Daoy (cell line): ENCODE measurements around the gene YLPM1. TPM values are rescaled to one million over a fixed set of nuclear protein-coding genes. Genes with fewer than 3 reads are reported as not detected.

ENCODE experiments used
- DNase-seq: peaks from one replicate; pipeline ENCODE4 v3.0.0-alpha.2; 2015; ENCODE audit warnings: low read depth
- total RNA-seq: library from RNA; depleted of rRNA; stranded (reverse); fragments of >200 nt; shearing (Covaris generic); gene quantifications from 2 replicates; pipeline ENCODE4 v1.2.3, GENCODE V29; 2014

YLPM1 gene
- total RNA-seq, 1 experiment from 2014 or later, result 23.8 TPM

DNA sequence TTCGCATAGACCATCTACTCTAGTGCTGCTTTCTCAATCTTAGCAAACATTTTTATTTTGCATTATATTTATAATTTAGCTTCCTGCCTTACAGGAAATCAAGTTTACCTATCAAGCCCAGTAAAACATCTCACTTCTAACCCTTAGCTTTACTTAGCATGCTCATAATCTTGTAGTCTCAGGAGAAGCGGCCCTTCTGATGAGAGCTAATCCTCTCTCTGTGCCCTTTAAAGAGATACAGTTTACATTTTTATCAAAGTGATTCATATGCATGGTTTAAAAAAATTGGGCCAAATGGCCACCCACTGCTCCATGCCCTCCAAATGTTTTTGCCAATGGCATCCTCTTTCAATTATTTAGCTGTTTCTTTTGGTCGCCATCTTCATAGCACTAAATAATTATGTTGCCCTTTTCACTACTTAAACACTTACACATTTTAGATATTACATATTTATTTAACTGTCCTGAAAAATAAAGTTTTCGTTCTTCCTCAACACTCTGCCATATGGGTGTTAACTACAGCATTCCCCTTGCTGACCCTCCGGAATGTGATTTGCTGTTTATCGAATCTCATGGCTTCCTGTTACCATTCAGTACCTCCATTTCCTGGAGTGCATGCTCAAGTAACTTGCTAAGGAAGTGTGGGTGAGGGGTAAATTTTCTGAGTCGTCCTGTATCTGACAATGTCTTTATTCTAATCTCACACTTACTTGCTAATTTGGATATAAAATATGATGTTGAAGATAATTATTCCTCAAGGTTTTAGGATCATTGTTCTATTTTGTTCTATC lies 29.3 kb downstream of the YLPM1 start:
- peak; percentile 11 for DNase-seq

- no peak for DNase-seq
Measured at GRCh38 chr14:74793506-74794155, 30.5 kb downstream of the YLPM1 start.

DNA sequence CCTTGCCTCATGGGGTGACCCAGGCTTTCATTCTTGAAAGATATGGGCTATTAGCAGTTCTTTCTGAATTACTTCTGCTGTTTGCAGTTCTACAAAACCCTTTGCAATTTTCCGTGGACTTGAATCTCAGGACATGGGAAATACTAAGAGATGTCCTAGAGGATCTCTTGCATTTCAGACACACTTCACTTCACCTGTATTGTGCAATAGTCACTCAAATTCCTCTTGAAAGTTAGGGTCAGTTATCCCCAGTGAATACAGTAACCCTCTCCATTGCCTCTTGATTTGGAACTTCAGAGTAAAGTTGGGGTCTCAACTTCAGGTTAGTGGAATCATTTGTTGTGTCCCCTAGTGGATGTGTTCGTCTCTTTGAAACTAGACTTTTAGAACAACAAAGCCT lies 31.8 kb downstream of the YLPM1 start:
- DNase-seq, result no peak

- DNase-seq, result no peak
Measured at GRCh38 chr14:74799765-74800164, 36.6 kb downstream of the YLPM1 start.

GRCh38 chr14:74800780-74801179 lies 37.7 kb downstream of the YLPM1 start:
- no peak for DNase-seq

- no peak for DNase-seq
Measured at GRCh38 chr14:74801396-74801795, 38.3 kb downstream of the YLPM1 start.

GRCh38 chr14:74804219-74804825 lies 41.2 kb downstream of the YLPM1 start:
- DNase-seq, result peak; percentile 10

DNA sequence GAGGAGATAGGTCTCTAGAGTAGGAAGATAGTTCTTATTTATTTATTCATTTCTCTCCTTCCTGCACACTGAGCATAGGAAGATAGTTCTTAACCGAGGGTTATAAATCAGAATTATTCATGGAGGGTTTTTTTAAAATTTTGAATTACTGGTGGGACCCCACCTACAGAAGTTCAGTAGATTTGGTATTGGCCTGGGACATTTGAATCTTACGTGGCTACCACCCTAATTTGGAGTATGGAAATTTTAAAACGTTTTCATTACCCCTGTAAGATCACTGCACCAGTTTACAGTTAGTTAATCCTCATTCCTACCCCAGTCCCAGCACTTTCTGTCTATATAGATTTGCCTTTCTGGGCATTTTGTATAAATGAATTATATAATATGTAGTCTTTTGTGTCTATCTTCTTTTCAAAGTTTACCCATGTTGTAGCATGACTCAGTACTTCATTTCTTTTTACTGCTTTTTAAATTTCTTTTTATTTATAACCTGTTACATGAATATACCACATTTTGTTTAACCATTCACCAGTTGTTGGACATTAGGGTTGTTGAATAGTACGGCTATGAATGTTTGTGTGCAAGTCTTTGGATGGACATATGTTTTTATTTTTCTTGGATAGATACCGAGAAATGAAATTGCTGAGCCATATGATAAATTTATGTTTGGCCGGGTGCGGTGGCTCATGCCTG lies 44.9 kb downstream of the YLPM1 start:
- DNase-seq, result no peak

DNA sequence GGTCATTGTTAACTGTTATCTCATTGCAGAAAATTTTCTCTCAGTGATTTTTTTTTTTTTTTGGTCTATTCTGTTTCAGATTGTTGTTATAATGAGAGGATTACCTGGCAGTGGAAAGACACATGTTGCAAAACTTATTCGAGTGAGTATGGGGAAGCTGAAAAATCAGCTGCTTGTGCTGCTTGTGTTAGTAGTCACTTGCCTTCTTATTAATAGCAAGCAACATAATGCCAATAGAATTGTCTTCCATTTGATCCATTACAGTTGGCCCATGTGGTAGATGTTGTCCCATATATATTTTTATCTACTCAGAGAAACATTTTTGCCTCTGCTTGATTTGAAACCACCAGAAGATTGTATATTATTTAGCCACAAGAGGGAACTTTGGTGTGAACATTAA lies 53.0 kb downstream of the YLPM1 start:
- DNase-seq, result no peak

GRCh38 chr14:74820288-74820687 lies 57.2 kb downstream of the YLPM1 start:
- DNase-seq, result no peak

DNA sequence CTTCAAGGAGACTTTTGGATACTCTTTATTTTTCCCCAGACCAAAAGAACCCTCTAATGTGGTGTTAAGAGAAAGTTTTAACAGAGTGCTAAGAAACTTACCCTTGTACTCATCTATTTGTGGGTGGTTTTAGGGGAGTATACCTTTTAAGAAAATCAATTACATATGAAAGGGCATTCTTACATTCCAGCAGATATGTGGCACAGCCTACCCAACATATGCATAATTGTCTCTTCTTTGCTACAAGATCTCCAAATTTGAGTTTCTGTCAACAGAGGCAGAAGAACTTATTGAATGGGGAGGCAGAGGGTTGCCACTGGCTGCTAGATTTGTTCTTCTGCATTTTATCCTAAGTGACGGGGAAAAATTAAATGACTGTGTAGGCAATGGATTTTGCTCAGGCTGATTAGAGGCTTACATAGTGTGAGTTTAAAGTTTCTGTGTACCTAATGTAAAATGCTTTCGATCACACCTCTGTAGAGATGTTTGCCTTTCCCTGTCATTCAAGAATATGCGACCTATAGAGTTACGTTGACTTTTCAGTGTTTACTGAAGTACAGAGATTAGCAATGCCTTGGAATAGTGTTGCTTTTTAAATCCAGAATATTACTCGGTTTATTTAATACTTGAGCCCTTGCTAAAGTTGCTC lies 58.3 kb downstream of the YLPM1 start:
- DNase-seq, result no peak

GRCh38 chr14:74824997-74825396 lies 61.9 kb downstream of the YLPM1 start:
- DNase-seq, result peak; percentile 22

- no peak for DNase-seq
Measured at GRCh38 chr14:74826574-74826973, 63.5 kb downstream of the YLPM1 start.

- DNase-seq, result no peak
Measured at GRCh38 chr14:74829251-74829650, 66.1 kb downstream of the YLPM1 start.

DNA sequence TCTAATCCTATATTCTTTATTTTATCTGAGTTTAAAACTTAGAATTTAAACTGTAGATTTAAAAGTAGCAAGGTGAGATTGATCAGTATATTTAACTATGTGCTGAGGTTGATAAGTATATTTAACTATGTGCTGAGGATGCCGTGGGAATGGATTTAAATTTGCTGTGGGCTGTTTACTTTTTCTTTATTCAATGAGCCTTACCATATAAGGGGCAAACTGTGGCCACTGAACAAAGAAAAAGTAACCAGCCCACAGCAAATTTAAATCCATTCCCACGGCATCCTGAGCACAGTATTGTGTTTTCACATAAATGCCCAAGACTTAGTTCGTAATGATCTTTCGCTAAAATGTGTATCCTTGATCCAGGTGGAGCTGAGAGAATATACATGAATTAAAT lies 69.7 kb downstream of the YLPM1 start:
- DNase-seq, result no peak

GRCh38 chr14:74834692-74835392 lies 71.7 kb downstream of the YLPM1 start:
- peak; percentile 18 for DNase-seq

DNA sequence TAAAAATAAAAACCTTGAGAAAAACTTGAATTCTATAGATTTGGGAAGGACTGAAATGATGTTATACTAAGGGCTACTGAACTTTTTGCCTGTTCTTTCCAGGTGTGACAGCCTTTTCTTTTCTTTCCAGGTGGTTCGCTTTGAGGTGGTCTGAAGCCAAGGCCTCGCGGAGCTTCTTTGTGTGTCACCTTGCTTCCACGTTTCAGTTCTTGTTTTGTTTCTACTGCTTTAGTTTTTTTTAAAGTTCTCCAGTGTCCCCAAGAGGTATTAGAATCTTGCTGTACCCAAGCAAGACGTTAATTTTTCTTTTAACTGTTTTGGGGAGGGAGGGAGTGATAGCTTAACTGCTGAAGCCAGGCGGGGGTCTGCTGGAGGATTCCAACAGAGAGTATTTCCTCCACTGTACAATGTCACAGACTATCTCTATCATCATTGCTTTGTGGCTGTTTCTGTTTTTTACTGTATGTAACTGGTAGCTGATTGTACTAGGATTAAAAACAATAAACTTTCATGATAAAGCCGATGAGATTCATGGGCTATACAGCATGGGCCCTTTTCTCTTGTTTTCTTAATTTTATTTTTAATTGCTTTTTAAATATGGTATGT lies 72.6 kb downstream of the YLPM1 start:
- no peak for DNase-seq

DNA sequence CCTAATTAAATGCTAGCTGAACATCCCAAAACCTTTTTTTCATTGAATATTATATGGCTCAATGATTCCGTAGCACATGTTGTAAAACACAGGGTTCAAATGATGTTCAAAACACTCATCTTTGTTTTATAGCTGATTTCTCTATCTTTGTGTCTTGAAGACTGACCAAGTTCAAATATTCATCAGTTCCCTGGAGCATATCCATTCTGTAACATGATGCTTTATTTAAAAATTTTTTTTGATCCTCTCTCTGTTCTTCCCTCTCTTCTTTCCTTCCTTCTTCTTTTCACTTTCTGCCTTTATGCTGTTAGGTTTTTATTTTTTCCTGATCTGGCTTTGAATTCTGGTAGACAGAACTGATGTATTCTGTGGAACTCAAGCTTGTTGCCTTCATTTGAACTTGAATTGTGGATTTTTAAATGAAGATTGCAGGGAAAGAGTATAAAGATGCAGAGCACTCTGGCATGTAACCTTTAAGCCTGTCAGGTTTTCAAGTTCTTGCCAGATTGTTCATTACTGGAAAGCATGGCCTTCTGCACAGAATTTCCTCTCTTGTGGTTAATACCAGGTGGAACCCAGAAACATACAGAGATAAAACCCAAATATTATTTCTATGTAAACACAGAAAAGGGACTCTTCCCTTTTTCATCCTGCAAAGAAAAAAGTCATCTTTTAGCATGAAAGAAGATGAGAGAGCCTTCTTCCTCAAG lies 73.3 kb downstream of the YLPM1 start:
- no peak for DNase-seq

DNA sequence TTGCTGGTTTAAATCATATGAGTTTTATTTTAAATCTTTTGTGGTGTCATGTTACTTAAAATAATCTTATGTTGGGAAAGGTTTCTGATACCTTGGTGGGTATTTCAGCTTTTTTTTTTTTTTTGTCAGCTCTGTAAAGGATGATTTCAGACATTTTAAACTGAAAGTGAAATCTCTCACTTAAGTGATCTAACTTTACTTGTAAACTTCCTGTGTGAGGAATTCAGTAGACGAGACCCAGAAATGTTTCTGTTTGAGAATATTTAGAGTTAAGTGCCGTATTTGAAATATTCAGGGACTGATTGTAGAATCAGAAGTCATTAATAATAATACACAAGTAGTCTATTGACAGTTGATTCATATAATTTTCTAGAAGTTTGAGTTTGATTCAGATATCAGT lies 75.0 kb downstream of the YLPM1 start:
- no peak for DNase-seq

DNA sequence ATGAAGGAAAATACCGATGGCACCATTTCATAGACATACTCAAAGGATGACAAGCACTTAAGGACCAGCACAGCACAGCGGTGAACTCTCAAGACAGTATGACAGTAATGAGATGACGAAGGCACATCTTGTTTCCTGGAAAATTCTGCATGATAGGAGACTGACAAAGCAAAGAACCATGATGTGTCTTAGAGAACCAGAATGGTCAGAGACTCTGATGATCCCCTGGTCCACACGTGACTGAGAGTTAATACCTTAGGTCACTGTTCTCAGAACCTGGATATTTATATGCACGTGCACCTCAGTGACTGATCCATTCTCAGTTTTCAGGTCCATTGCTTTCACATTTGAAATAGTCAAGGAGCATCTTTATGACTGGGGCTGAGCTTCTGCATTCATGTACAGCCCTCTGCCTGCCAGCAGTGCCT lies 77.5 kb downstream of the YLPM1 start:
- no peak for DNase-seq
